GM19397 (cell line): ENCODE results near the gene MLXIP.

ENCODE experiments used
- ATAC-seq: cut with Tn5 transposase; IDR thresholded peaks from one replicate; pipeline ENCODE4 v1.9.1; 2021; ENCODE audit warnings: mild to moderate bottlenecking, moderate library complexity; ENCODE audit not compliant: unreplicated experiment

MLXIP gene

GRCh38 chr12:122123051-122123760 lies 44.6 kb downstream of the MLXIP start:
- no peak for ATAC-seq

DNA sequence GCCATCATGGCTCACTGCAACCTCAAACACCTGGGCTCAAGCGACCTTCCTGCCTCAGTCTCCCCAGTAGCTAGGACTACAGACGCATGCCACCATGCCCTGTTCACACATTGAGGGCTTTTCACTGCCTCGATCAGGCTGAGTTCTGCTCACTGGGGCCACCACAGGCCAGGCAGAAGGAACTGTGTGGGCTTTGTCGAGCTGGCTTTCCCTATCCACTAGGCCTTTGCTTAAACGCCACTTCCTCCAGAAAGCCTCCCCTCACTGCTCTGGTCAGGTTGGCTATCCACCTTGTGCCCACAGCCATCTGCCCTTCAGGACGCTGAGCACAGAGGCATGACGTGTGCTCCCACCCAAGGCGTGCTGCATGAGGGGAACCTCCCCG lies 45.2 kb downstream of the MLXIP start:
- no peak for ATAC-seq

DNA sequence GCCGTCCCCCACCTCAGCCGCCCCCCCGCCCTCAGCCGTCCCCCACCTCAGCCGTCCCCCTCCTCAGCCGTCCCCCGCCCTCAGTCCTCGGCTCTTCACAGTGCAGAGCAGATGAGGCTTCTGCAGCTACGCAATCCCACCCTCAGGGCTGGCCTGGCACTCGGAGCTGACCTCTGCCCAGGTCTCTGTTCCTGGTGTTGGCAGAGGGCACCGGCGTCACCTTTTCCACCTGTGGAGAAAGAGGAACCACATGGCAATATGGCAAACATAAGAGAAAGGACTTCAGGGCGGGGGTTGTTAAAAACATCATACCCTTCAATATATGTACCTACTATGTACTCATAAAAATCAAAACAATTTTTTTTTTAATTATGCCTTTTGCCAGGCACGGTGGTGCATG lies 45.8 kb downstream of the MLXIP start:
- no peak for ATAC-seq

DNA sequence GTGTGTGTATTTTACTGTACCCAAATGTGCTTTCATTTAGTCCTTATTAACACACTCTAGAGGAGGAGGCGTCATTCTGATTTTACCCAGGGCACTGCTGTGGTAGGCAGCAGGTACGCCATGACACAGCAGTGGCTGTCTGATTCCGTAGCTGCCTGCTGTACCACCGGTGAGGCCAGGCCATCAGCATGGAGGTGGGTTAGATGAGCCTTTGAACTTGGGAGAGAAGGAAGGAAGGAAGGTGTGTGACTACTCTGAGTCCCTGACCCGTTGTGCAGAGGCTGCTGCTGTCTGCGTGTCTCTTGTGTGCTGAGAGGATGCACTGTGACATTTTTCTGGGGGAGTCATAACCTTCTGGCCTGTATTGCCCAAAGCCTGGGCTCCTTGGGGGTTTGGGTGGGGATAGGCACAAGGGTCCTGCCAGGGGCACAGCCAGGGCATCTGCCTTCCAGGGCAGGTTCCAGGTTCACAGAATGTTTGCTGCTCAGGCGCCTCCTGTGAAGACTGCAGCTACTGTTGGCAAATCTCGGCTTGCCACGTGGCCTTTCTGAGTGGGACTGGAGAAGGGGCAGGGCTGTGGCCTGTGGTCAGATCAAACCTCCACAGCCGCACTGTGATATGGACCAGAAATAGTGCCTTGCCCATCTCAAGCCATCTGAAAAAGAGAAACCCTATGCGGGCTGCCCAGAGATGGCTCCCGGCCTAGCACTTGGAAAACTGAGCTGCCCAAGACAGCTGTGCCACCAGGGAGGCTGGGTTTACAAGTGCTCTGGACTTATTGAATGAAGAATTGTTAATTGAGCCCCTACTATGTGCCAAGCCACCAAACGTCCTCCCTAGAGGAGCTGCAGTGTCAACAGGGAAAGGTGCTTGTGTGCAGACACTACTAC lies 47.1 kb downstream of the MLXIP start:
- no peak for ATAC-seq

DNA sequence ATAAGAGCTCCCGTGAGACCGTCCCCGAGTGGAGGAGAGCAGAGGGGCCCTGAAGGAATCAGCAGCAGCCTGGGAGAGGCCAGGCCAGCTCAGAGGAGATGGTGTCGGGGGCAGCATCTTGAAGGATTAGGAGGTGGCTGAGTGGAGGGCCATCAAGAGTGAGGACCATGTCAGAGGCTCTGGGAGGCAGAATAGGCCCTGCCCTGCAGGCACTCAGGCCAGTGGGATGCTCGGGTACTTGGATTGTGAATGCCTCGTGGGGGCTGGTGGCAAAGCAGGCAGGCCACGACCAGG lies 47.7 kb downstream of the MLXIP start:
- no peak for ATAC-seq

DNA sequence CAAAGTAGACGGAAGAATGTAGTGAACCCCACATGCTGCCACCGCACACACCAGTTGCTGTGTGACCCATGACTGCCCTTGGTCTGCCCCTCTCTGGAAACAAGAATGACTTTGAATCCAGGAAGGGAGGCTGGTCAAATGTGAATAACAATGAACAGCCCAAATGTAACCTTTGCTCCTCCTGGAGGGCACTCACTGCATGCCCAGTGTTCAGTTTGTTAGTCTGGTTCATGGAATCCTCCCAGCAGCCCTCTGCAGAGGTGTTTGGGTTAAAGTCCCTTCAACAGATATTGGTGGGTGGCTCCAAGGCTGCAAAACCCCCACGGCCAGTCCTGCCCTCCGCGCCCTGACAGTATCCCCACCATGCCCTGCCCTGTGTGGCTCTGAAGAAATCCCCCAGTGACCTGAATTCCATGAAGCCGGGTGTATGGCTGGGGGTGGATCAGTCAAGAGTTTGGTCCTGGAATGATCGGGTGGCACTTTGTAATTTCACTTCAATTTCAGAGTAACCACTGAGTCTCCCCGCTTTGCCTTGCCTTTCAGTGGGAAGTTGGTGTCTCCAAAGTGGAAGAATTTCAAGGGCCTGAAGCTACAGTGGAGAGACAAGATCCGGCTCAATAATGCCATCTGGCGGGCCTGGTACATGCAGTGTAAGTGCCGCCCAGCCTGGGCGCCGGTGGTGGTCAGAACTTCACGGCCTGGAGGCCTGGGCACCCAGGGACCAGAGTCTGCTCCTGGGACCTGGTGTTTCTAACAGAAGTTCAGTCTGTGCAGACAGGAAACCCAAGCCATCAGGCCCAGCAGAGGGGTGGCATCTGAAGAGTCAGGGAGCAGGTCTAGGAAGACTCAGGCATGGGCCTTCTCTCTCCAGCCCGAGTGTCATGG lies 48.4 kb downstream of the MLXIP start:
- no peak for ATAC-seq

DNA sequence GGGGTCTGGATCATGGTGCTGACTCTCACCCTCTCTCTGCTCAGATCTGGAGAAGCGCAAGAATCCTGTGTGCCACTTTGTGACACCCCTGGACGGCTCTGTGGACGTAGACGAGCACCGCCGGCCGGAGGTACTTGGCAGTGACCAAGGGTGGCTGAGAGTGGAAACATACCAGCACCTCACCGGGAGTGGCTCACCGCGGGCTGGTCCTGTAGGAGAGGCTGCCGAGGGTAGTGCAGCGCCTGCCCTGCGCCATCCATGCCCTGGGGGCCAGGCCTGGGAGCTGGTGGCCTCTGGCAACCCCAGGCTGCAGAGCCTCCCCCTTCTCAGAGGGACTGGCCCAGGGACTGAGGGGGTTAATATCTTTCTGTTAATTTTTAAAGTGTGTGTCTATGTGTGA lies 49.3 kb downstream of the MLXIP start:
- no peak for ATAC-seq

DNA sequence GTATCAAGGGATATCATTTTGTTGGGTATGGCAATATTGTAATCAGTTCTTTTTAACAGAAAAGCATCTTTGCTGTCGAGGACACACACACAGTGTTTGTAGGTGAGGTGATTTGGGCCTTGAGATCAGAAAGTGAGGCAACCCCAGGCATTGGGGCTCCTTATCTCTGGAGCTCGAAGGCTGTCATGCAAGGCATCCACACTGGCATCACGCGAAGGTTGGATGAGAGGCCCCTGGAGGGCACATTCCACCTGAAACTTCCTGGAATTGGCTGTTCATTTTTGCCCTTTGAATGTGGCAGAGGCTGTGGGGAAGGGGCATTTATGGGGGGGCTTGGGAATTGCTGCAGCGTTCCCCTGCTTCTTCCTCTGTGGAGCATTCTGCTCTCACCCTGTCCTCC lies 49.9 kb downstream of the MLXIP start:
- no peak for ATAC-seq

- no peak for ATAC-seq
Measured at GRCh38 chr12:122129131-122129530, 50.6 kb downstream of the MLXIP start.

DNA sequence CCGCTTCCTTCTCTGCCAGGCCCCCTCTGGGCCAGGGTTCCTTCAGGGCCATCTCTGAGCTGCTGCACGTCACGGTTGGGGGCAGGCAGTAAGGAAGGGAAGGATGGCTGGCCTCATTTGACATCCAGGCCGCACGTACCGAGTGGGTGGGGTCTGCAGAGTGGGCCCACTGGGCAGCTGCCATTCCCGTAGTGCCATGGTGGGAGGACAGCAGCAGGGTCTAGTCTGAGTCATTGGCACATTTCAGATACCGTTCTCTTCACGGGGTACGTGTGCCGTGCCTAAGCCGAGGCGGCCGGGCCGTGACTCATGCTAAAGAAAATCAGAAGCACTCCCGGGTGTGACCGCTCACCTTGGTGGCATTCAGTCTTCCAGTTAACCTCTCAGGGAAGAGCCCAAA lies 51.6 kb downstream of the MLXIP start:
- ATAC-seq = no peak

DNA sequence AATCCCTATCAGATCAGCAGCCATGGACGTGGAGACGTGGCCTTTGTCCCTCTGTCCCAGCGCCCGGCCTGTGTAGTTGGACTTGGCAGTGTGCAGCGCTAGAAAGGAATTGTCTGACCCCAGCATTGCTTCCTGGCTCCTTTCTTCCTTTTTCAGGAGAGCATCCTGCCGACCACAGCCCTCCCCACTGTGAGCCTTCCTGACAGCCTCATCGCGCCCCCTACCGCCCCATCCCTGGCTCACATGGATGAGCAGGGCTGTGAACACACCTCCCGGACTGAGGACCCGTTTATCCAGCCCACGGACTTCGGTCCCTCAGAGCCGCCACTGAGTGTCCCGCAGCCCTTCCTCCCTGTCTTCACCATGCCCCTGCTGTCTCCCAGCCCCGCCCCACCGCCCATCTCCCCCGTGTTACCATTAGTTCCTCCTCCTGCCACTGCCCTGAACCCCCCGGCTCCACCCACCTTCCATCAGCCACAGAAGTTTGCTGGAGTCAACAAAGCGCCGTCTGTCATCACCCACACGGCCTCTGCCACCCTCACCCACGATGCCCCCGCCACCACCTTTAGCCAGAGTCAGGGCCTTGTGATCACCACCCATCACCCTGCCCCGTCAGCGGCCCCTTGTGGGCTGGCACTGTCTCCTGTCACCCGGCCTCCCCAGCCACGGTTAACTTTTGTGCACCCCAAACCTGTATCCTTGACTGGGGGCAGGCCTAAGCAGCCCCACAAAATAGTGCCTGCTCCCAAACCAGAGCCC lies 54.8 kb downstream of the MLXIP start:
- no peak for ATAC-seq

GRCh38 chr12:122135437-122136031 lies 57.0 kb downstream of the MLXIP start:
- no peak for ATAC-seq

GRCh38 chr12:122137229-122137628 lies 58.7 kb downstream of the MLXIP start:
- no peak for ATAC-seq

DNA sequence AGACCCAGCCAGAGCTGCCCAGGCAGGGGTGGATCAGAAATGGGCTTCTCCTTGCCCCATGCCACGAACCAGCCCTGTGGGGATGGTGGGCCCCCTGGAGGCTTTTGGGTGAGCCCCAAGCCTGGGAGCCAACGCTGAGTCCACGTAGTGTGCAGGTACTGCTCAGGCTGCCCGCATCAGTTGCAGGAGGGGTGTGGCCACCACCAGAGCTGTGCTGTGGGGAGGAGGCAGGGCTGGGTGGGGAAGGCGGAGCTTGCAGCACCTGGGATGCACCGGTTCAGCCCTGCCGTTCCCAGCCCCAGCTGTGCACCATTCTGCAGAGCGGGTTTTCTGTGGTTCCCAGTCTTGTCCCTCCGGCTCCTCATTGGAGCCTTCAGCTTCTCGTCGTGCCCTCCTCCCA lies 59.1 kb downstream of the MLXIP start:
- ATAC-seq = no peak

DNA sequence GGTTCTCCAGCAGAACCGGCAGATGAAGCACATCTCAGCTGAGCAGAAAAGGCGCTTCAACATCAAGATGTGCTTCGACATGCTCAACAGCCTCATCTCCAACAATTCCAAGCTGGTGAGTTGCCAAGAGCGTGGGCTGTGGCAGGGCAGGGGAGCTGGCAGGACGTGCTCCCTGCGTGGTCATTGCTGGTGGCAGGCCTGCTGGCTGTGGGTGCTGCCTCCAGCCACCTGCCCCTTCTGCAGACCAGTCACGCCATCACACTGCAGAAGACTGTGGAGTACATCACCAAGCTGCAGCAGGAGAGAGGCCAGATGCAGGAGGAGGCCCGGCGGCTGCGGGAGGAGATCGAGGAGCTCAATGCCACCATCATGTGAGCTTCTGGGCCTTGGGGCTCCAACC lies 59.6 kb downstream of the MLXIP start:
- ATAC-seq = no peak

- ATAC-seq = no peak
Measured at GRCh38 chr12:122138616-122139015, 60.1 kb downstream of the MLXIP start.

GRCh38 chr12:122139266-122139665 lies 60.7 kb downstream of the MLXIP start:
- ATAC-seq = no peak

GRCh38 chr12:122139941-122140340 lies 61.4 kb downstream of the MLXIP start:
- ATAC-seq = no peak

DNA sequence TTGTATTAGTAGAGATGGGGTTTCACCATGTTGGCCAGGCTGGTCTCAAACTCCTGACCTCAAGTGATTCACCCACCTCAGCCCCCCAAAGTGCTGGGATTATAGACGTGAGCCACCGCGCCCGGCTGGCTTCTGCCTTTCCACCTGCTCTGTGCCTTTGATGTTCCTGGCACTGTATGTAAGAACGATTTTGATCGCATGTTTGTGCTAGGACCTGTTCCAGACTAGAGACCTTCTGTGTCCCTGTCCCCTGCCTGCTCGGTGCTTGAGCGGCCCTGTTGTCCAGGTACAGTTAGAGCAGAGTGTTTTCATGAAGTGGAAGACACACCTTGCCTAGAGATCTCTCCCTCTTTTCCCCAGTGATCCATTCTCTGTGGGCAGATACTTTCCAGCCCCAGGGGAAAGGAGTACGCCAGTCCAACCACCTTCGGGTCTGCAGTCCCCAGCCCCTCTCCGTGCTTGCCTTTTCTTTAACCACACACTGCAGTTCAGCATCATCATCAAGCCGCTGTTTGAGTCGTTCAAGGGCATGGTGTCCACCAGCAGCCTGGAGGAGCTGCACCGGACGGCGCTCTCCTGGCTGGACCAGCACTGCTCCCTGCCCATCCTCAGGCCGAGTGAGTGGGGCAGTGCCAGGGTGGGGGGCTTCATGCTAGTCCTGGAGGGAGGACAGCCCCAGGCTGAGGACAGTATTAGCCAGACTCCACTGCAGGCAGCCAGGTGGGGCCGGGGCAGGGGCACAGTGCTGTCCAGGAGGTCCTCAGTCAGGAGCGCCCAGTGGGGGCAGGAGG lies 62.1 kb downstream of the MLXIP start:
- no peak for ATAC-seq
